ENCODE data around the gene IGF2BP2.

GRCh38 chr3:185778094-185778493, 46.7 kb downstream of the IGF2BP2 start:
- TF ChIP-seq POLR2A (IDR thresholded peaks at IDR 0.05; ENCODE audit: low read length) (no peak), GATA1 (IDR thresholded peaks at IDR 0.05; ENCODE audit: low read depth, low read length) (no peak)
